Heart right ventricle (tissue), 16 donors: ENCODE measurements around the gene NR2F2. TPM values are rescaled to one million over a fixed set of nuclear protein-coding genes. Genes with fewer than 3 reads are reported as not detected.

Source experiments
- ATAC-seq, 8 donors: fragments of 200-7000 bp; cut with Tn5 transposase; one replicate each; pipeline ENCODE4 v1.9.1; 2020; ENCODE audit warnings: mild to moderate bottlenecking in 8 of 8, moderate library complexity in 8 of 8, moderate number of reproducible peaks in 1 of 8
- DNase-seq, 2 donors: peaks; one replicate each; pipeline ENCODE4 v3.0.0-alpha.2; 2020
- H3K27ac ChIP-seq, 10 donors: fragments of 200-600 bp; sonication (generic) in 2 of 10; one replicate each; pipeline versions ENCODE4 v1.5.0 to v1.8.0; 2020 to 2022; ENCODE audit warnings: mild to moderate bottlenecking in 3 of 10
- H3K27me3 ChIP-seq, 7 donors: fragments of 200-600 bp; one replicate each; pipeline ENCODE4 v1.8.0; 2021 to 2022; ENCODE audit warnings: mild to moderate bottlenecking in 2 of 7
- H3K36me3 ChIP-seq, 9 donors: fragments of 200-600 bp; sonication (generic) in 1 of 9; one replicate each; pipeline versions ENCODE4 v1.5.0 to v1.8.0; 2020 to 2022; ENCODE audit warnings: mild to moderate bottlenecking in 2 of 9
- H3K4me1 ChIP-seq, 9 donors: fragments of 200-600 bp; sonication (generic) in 1 of 9; one replicate each; pipeline versions ENCODE4 v1.5.0 to v1.8.0; 2020 to 2022; ENCODE audit warnings: mild to moderate bottlenecking in 4 of 9
- H3K4me3 ChIP-seq, 10 donors: fragments of 200-600 bp; sonication (generic) in 2 of 10; one replicate each; pipeline versions ENCODE4 v1.5.0 to v1.8.0; 2020 to 2022; ENCODE audit warnings: mild to moderate bottlenecking in 7 of 10, moderate library complexity in 2 of 10
- H3K9me3 ChIP-seq, 11 donors: fragments of 200-600 bp in 10 of 11; sonication (generic) in 2 of 11; one replicate each; pipeline versions ENCODE4 v1.5.0 to v1.8.0; 2013 to 2022; ENCODE audit warnings: mild to moderate bottlenecking in 2 of 11, control low read depth in 1 of 11, moderate library complexity in 1 of 11
- WGBS, 2 donors: extraction: QIAGEN DNeasy Blood & Tissue Kit; methylation state at CpG; one replicate each; pipeline ENCODE4 v1.1.7; 2013; ENCODE audit warnings: inconsistent platforms in 1 of 2; 5-methylcytosine and 5-hydroxymethylcytosine counted together
- intact Hi-C, 10 donors: fragments of 100-400 bp; cut with DNase I; formaldehyde crosslinking; loops; one replicate each; pipeline versions ENCODE4 v1.11.1 to v1.14.2; 2022
- polyA plus RNA-seq, 2 donors: library from polyadenylated mRNA; stranded (reverse); fragments of 200-250 nt; gene quantifications; one replicate each; pipeline ENCODE4 v1.2.3, GENCODE V29; 2013
- total RNA-seq, 10 donors: library from RNA; stranded (reverse); fragmentation: NEBNext Ultra II Directional in 3 of 10; extraction: Animal tissue kit (Norgen Biotek cat#: 25700) in 3 of 10; gene quantifications; one replicate each; pipeline versions ENCODE4 v1.2.1 to v1.2.4, GENCODE V29; 2021 to 2023
- TF ChIP-seq, protein P1 (sequence below), 9 donors: fragments of 200-600 bp; sonication (generic) in 2 of 9; IDR thresholded peaks; one replicate each; pipeline versions ENCODE4 v1.5.0 to v1.8.0; 2021 to 2022; ENCODE audit warnings: antibody characterized with exemption in 9 of 9, mild to moderate bottlenecking in 5 of 9, moderate library complexity in 1 of 9
- donor health status: Arrhythmogenic right ventricular cardiomyopathy.
- donor health status: ischemic (EF 13 %, LVEDD 7.1; RV severe dilation, severe dysfunction).
- donor health status: healthy with polysubstance abuse.
- donor health status: DM: no; HTN: yes; CAD: no.
- donor health status: DM: no; HTN: no; CAD: no.
- donor health status: ischemic (EF 25% LVEDD 6.9; RV normal size, moderate dysfunction).
- donor health status: ischemic (EF 25% LVEDD 5.7; RV mildly dilated, moderate dysfunction).
- donor health status: healthy.
- donor health status: DM: yes; HTN: yes; CAD: no.
- donor health status: Ischemic cardiomyopathy.
- donor health status: ischemic (EF 35%, LVEDD 5.7; RV mildly dilated, moderate dysfunction).
- donor health status: nonischemic (EF 11% LVEDD 7.7; RV severe dilation, severe dysfunction).
- donor health status: DM: yes; HTN: yes; CAD: no.
- donor health status: PGD.
- donor health status: ischemic (EF 29% LVEDD 5.4; RV normal size, mild dysfunction).
- donor health status: nonischemic (EF 23%, LVEDD 6.1; RV moderate dilation, normal function).

The NR2F2 gene
- total and polyA plus RNA-seq, 12 donors = 8.2 to 31.7 (median 16.1) TPM

- ATAC-seq (no peak), DNase-seq (no peak)
- 7 to 14% methylated on average over 7 of the region's 7 CpGs for WGBS, 2 donors
- TF ChIP-seq, protein P1, sequence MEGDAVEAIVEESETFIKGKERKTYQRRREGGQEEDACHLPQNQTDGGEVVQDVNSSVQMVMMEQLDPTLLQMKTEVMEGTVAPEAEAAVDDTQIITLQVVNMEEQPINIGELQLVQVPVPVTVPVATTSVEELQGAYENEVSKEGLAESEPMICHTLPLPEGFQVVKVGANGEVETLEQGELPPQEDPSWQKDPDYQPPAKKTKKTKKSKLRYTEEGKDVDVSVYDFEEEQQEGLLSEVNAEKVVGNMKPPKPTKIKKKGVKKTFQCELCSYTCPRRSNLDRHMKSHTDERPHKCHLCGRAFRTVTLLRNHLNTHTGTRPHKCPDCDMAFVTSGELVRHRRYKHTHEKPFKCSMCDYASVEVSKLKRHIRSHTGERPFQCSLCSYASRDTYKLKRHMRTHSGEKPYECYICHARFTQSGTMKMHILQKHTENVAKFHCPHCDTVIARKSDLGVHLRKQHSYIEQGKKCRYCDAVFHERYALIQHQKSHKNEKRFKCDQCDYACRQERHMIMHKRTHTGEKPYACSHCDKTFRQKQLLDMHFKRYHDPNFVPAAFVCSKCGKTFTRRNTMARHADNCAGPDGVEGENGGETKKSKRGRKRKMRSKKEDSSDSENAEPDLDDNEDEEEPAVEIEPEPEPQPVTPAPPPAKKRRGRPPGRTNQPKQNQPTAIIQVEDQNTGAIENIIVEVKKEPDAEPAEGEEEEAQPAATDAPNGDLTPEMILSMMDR (IDR thresholded peaks at IDR 0.05) = no peak
- intact Hi-C loops = loop anchor here in 4 of 10 donors (10.0 kb wide), 5 partner anchors 284 to 1924 kb away; no protein-coding TSS in a partner anchor
- Histone ChIP-seq H3K4me3 (peak overlapping the region; percentile 53 to 87 (median 76)), H3K27me3 (peaks cover 0 to 97% (median 26%) of the 10 kb centered on the region in 7 donors), H3K36me3 (peaks cover 0 to 32% (median 7%) of the 10 kb centered on the region in 9 donors), H3K9me3 (no peaks in the 10 kb centered on the region), H3K4me1 (peaks cover 0 to 44% (median 18%) of the 10 kb centered on the region in 9 donors), H3K27ac (peak overlapping the region; percentile 86 to 96 (median 92))
These were observed 8.5 kb downstream of the NR2F2 start for GRCh38 chr15:96338766-96339618.

DNA sequence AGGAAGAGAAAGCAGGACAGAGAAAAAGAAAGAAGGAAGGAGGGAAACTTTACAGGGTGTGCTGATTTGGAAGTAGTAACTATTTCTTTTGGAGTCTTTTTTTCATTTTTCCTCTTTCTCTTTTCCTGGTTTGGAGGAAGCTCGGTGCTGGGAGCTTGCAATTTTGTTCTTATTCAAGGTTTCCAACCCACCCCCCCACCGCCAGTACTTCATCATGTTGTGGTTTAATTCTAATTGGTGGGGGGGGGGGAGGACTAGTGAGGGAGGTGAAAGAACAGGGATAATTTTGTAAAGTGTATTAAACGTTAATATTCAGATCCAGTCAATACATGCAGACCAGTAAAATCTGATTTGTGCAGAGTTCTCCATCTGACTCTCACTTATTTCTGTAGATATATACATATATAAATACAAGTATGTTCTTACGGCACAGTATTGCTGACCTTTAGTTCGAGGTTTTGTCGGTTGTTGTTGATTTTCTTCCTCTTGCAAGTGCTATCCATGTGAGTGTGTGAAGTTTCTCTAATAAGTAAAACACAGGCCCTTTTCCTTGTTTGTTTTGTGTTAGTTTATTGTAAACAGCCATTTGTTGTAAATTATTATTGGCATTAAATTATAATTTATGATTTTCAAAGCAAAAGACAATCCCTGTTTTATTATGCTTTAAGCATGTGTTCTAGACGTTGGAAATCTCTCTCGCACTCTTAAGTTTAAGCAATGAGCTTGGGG, 9.3 kb downstream of the NR2F2 start:
- H3K4me1 ChIP-seq = peaks cover 0 to 50% (median 20%) of the 10 kb centered on the region in 9 donors
- WGBS, 2 donors = 7 to 10% methylated on average over 8 of the region's 8 CpGs

GRCh38 chr15:96340348-96340597, 9.8 kb downstream of the NR2F2 start:
- H3K36me3 ChIP-seq = peaks cover 0 to 19% (median 0%) of the 10 kb centered on the region in 9 donors
- H3K27ac ChIP-seq = peak overlapping the region; percentile 86 to 96 (median 92)
- peaks cover 0 to 97% (median 34%) of the 10 kb centered on the region in 7 donors for H3K27me3 ChIP-seq
- intact Hi-C loops = loop anchor here in 5 of 10 donors (10.0 kb wide), 5 partner anchors 495 to 1675 kb away; no protein-coding TSS in a partner anchor
- TF ChIP-seq, protein P1 (IDR thresholded peaks at IDR 0.05) = no peak
- H3K4me3 ChIP-seq = peak overlapping the region; percentile 53 to 87 (median 76)
- DNase-seq = no peak
- H3K9me3 ChIP-seq = no peaks in the 10 kb centered on the region
- ATAC-seq = no peak
- 3 to 4% methylated on average over 11 of the region's 11 CpGs for WGBS, 2 donors
- H3K4me1 ChIP-seq = peaks cover 0 to 50% (median 25%) of the 10 kb centered on the region in 9 donors

More for the DNA sequence above, 9.3 kb downstream of the NR2F2 start:
- Histone ChIP-seq H3K4me3 (peak overlapping the region; percentile 53 to 87 (median 76)), H3K36me3 (peaks cover 0 to 24% (median under 1%) of the 10 kb centered on the region in 9 donors), H3K9me3 (no peaks in the 10 kb centered on the region), H3K27me3 (peaks cover 0 to 97% (median 29%) of the 10 kb centered on the region in 7 donors), H3K27ac (peak overlapping the region; percentile 86 to 96 (median 92))
- DNase-seq (no peak), ATAC-seq (no peak)
- TF ChIP-seq, protein P1 (IDR thresholded peaks at IDR 0.05) = no peak
- intact Hi-C loops = loop anchor here in 6 of 10 donors (10.0 kb wide), 8 partner anchors 285 to 1925 kb away; no protein-coding TSS in a partner anchor
